DOHH2 (cell line): Measurements from ENCODE around the gene PDHX.
"Not testable (repeated sequence)": the region's sequence is repeated elsewhere in the genome, so short reads cannot be mapped to it uniquely, and the experiment has no call there.

Experiments used
- H3F3A ChIP-seq: fragments of 200-600 bp; sonication (generic), shearing (Covaris generic); 2 replicates; pipeline ENCODE4 v1.6.0; 2016; ENCODE audit warnings: antibody characterized with exemption, mild to moderate bottlenecking; ENCODE audit not compliant: control insufficient read depth, insufficient read depth
- H3K27ac ChIP-seq: fragments of 200-600 bp; sonication (generic); 2 replicates; pipeline ENCODE4 v1.5.1; 2014; ENCODE audit warnings: low read depth, mild to moderate bottlenecking, low read length, moderate library complexity
- H3K27me3 ChIP-seq: fragments of 200-600 bp; sonication (generic); 2 replicates; pipeline ENCODE4 v1.6.1; 2014; ENCODE audit warnings: mild to moderate bottlenecking, low read length, mixed read lengths; ENCODE audit not compliant: control insufficient read depth
- H3K36me3 ChIP-seq: fragments of 200-600 bp; sonication (generic); 2 replicates; pipeline ENCODE4 v1.6.1; 2014; ENCODE audit warnings: mild to moderate bottlenecking, low read length, moderate library complexity, mixed read lengths; ENCODE audit not compliant: control insufficient read depth
- H3K4me1 ChIP-seq: fragments of 200-600 bp; sonication (generic); 2 replicates; pipeline ENCODE4 v1.6.1; 2014; ENCODE audit warnings: mild to moderate bottlenecking, low read length, mixed read lengths; ENCODE audit not compliant: control insufficient read depth
- H3K4me2 ChIP-seq: fragments of 200-600 bp; sonication (generic); 2 replicates; pipeline ENCODE4 v1.6.0; 2014; ENCODE audit warnings: mild to moderate bottlenecking, low read length, moderate library complexity
- H3K4me3 ChIP-seq: fragments of 200-600 bp; sonication (generic); 2 replicates; pipeline ENCODE4 v1.5.1; 2014; ENCODE audit warnings: mild to moderate bottlenecking, low read length, mixed read lengths
- H3K79me2 ChIP-seq: fragments of 200-600 bp; sonication (generic); 2 replicates; pipeline ENCODE4 v1.6.1; 2014; ENCODE audit warnings: mild to moderate bottlenecking, low read length, mixed read lengths; ENCODE audit not compliant: control insufficient read depth
- H3K9me2 ChIP-seq: fragments of 200-600 bp; sonication (generic); replicated peaks from 2 replicates; pipeline ENCODE4 v1.6.1; 2014; ENCODE audit warnings: mild to moderate bottlenecking, low read length, mixed read lengths; ENCODE audit not compliant: control insufficient read depth
- H3K9me3 ChIP-seq: fragments of 200-600 bp; sonication (generic); 2 replicates; pipeline ENCODE4 v1.6.1; 2014; ENCODE audit warnings: antibody characterized with exemption, low read length, mixed read lengths; ENCODE audit not compliant: control insufficient read depth, insufficient read depth
- H4K20me1 ChIP-seq: fragments of 200-600 bp; sonication (generic); 2 replicates; pipeline ENCODE4 v1.6.0; 2014; ENCODE audit warnings: low read depth, mild to moderate bottlenecking, antibody characterized with exemption, low read length, moderate library complexity; ENCODE audit not compliant: control insufficient read depth, insufficient read depth
- EZH2phosphoT487 ChIP-seq: fragments of 200-600 bp; sonication (generic); IDR thresholded peaks from 2 replicates; pipeline ENCODE4 v1.6.1; 2017; ENCODE audit warnings: borderline replicate concordance, mild to moderate bottlenecking, antibody characterized with exemption, low read length, moderate library complexity, mixed read lengths
- TF ChIP-seq, protein P1 (sequence below): fragments of 200-600 bp; sonication (generic); IDR thresholded peaks from one replicate; pipeline ENCODE4 v1.5.1; 2014; ENCODE audit warnings: antibody characterized with exemption, mild to moderate bottlenecking, low read depth, low read length; ENCODE audit not compliant: poor library complexity, severe bottlenecking

Gene PDHX

DNA sequence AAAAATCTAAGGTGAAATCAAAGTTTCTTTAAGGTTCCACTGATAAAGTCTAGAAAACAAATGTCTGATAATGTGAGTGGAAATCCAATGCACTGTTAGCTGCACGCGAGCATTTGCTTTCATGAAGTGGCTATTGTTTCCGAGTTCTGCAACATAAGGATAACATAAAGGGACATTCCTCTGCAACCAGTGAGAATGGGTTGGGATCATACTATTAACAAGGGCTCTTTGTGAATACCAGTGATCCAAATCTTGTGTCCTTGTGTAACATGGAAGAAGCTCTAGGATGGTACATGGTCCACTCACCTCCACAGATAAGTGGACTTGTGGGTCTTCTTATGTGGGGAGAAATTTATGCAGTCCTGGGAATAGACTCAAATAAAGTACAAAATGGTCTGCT is 24.8 kb upstream of the PDHX start:
- H3K27me3 ChIP-seq = no peaks in the 10 kb centered on the region
- H3K4me1 ChIP-seq = no peaks in the 10 kb centered on the region
- no peak overlapping the region for H3K4me3 ChIP-seq
- H4K20me1 ChIP-seq = no peaks in the 10 kb centered on the region
- no peaks in the 10 kb centered on the region for H3F3A ChIP-seq
- no peak overlapping the region for H3K4me2 ChIP-seq
- H3K9me3 ChIP-seq = no peaks in the 10 kb centered on the region; the same call in 1 of the 2 replicates
- no peaks in the 10 kb centered on the region for H3K9me2 ChIP-seq
- no peak overlapping the region for H3K27ac ChIP-seq
- peaks cover 4% of the 10 kb centered on the region; the same call in 1 of the 2 replicates for H3K79me2 ChIP-seq
- H3K36me3 ChIP-seq = peaks cover 12% of the 10 kb centered on the region; the same call in 1 of the 2 replicates
- TF ChIP-seq EZH2phosphoT487 = no peak
- TF ChIP-seq, protein P1, sequence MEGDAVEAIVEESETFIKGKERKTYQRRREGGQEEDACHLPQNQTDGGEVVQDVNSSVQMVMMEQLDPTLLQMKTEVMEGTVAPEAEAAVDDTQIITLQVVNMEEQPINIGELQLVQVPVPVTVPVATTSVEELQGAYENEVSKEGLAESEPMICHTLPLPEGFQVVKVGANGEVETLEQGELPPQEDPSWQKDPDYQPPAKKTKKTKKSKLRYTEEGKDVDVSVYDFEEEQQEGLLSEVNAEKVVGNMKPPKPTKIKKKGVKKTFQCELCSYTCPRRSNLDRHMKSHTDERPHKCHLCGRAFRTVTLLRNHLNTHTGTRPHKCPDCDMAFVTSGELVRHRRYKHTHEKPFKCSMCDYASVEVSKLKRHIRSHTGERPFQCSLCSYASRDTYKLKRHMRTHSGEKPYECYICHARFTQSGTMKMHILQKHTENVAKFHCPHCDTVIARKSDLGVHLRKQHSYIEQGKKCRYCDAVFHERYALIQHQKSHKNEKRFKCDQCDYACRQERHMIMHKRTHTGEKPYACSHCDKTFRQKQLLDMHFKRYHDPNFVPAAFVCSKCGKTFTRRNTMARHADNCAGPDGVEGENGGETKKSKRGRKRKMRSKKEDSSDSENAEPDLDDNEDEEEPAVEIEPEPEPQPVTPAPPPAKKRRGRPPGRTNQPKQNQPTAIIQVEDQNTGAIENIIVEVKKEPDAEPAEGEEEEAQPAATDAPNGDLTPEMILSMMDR = no peak

DNA sequence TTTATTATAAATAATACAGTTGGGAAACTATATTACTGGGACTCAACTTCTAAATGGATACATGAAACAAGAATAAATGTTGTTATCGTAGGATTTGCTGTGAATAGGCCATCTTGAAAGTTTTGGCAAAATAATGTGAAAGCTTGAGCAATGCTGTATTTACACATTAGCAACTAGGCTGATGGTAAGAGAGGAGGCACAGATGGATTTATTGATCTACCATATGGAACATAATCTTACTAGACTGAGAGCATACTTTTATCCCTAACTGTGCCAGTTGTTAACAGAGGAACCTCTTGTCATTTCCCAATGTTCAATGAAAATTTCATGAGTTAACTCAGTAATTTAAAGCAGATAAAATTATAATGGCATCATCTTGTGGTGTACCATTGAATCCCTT is 23.0 kb upstream of the PDHX start:
- H3F3A ChIP-seq = no peaks in the 10 kb centered on the region
- H3K4me2 ChIP-seq = no peak overlapping the region
- H4K20me1 ChIP-seq = no peaks in the 10 kb centered on the region
- peaks cover 2% of the 10 kb centered on the region; the same call in 1 of the 2 replicates for H3K36me3 ChIP-seq
- no peaks in the 10 kb centered on the region for H3K4me1 ChIP-seq
- no peak overlapping the region for H3K4me3 ChIP-seq
- no peaks in the 10 kb centered on the region for H3K27me3 ChIP-seq
- peaks cover 11% of the 10 kb centered on the region; the same call in 1 of the 2 replicates for H3K79me2 ChIP-seq
- H3K9me3 ChIP-seq = peaks cover 9% of the 10 kb centered on the region; the same call in 1 of the 2 replicates
- TF ChIP-seq, protein P1 = no peak
- TF ChIP-seq EZH2phosphoT487 = no peak
- H3K27ac ChIP-seq = no peak overlapping the region
- no peaks in the 10 kb centered on the region for H3K9me2 ChIP-seq

DNA sequence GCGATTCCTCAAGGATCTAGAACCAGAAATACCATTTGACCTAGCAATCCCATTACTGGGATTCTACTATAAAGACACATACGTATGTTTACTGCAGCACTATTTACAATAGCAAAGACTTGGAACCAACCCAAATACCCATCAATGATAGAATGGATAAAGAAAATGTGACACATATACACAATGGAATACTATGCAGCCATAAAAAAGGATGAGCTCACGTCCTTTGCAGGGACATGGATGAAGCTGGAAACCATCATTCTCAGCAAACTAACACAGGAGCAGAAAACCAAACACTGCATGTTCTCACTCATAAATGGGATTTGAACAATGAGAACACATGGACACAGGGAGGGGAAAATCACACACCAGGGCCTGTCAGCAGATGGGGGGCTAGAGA is 20.2 kb upstream of the PDHX start:
- not testable (repeated sequence) for H4K20me1 ChIP-seq, H3K4me3 ChIP-seq, H3K9me2 ChIP-seq, H3K27ac ChIP-seq, H3K4me2 ChIP-seq, H3F3A ChIP-seq, H3K4me1 ChIP-seq, H3K27me3 ChIP-seq
- Histone ChIP-seq H3K9me3 (peaks cover 32% of the 10 kb centered on the region), H3K36me3 (peaks cover 18% of the 10 kb centered on the region), H3K79me2 (peaks cover 33% of the 10 kb centered on the region)

DNA sequence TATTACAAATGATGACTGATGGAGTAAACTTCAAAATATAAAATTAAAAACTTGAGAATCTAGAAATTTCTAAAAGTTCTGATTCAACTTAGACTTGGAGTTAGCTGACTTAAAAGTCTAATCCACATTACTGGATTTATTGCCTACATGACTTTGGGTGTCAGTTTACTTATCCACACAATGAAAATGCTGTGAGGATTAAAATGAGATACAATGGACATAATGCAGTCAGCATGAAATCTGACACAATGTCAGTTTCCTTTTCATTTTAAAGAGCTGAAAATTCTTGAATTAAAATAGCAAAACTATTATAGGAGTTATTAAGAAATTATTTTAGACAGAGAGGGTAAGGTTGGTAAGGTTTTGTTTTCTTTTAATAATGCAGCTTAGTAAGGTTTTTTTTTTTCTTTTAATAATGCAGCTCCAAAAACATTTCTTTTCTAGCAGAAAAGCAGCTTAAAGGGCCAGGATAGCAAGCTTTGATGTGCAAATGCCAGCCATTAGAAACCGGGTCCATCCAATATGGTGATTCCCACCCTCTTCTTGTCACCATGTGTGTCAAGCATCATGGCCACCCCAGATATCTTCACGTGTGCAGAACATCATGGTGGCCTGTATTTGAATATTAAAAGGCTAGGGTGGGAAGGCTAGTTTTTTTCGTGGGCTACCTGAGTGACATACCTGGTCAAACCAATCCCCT is 19.1 kb upstream of the PDHX start:
- Histone ChIP-seq H3K4me1 (no peaks in the 10 kb centered on the region), H4K20me1 (no peaks in the 10 kb centered on the region), H3K27ac (no peak overlapping the region), H3K79me2 (peaks cover 45% of the 10 kb centered on the region), H3K27me3 (no peaks in the 10 kb centered on the region), H3F3A (no peaks in the 10 kb centered on the region), H3K9me3 (peaks cover 38% of the 10 kb centered on the region), H3K4me2 (no peak overlapping the region), H3K36me3 (peaks cover 25% of the 10 kb centered on the region), H3K9me2 (no peaks in the 10 kb centered on the region), H3K4me3 (no peak overlapping the region)
- no peak for TF ChIP-seq EZH2phosphoT487
- TF ChIP-seq, protein P1 = no peak
